ENCODE data around the gene FCAR.
"Not testable (repeated sequence)": the region's sequence is repeated elsewhere in the genome, so short reads cannot be mapped to it uniquely, and the experiment has no call there.

FCAR gene

GRCh38 chr19:54873990-54874389 is at the start of gene FCAR:
Gene FCAR, plus strand, starts transcription at chr19:54874235. Its CDS starts 55 bp downstream, at chr19:54874290.
- Histone ChIP-seq H3K4me3 (ENCODE audit: low read length) (no peak within 1 kb of the TSS), H3K9me3 (ENCODE audit: control insufficient read depth, insufficient read depth, low read length) (no peaks in the 10 kb centered on the region), H3K27me3 (ENCODE audit: control insufficient read depth, low read length) (no peaks in the 10 kb centered on the region), H3K9me2 (replicated peaks; ENCODE audit: control insufficient read depth, low read length) (no peaks in the 10 kb centered on the region), H3F3A (ENCODE audit: control insufficient read depth, insufficient read depth) (no peaks in the 10 kb centered on the region), H3K79me2 (ENCODE audit: control insufficient read depth, low read length) (no peaks in the 10 kb centered on the region), H3K36me3 (ENCODE audit: control insufficient read depth, low read length) (no peaks in the 10 kb centered on the region), H3K27ac (ENCODE audit: low read depth, low read length) (no peak within 1 kb of the TSS), H4K20me1 (ENCODE audit: control insufficient read depth, insufficient read depth, low read depth, low read length) (no peaks in the 10 kb centered on the region), H3K4me2 (ENCODE audit: low read length) (no peak within 1 kb of the TSS), H3K4me1 (ENCODE audit: control insufficient read depth, low read length) (peaks cover 13% of the 10 kb centered on the region)
- TF ChIP-seq EZH2phosphoT487 (IDR thresholded peaks at IDR 0.05; ENCODE audit: borderline replicate concordance, low read length) (no peak), CTCF (IDR thresholded peaks at IDR 0.05; ENCODE audit: low read depth, low read length, poor library complexity, severe bottlenecking) (no peak)

GRCh38 chr19:54824416-54824815 is 49.6 kb upstream of the FCAR start:
- not testable (repeated sequence) for H3K4me3 ChIP-seq (ENCODE audit: low read length); H3K9me2 ChIP-seq (replicated peaks; ENCODE audit: control insufficient read depth, low read length); H3K4me2 ChIP-seq (ENCODE audit: low read length); H3K36me3 ChIP-seq (ENCODE audit: control insufficient read depth, low read length); H3K27me3 ChIP-seq (ENCODE audit: control insufficient read depth, low read length); H3F3A ChIP-seq (ENCODE audit: control insufficient read depth, insufficient read depth); H3K27ac ChIP-seq (ENCODE audit: low read depth, low read length); H3K9me3 ChIP-seq (ENCODE audit: control insufficient read depth, insufficient read depth, low read length); H3K4me1 ChIP-seq (ENCODE audit: control insufficient read depth, low read length); H3K79me2 ChIP-seq (ENCODE audit: control insufficient read depth, low read length); H4K20me1 ChIP-seq (ENCODE audit: control insufficient read depth, insufficient read depth, low read depth, low read length)

DNA sequence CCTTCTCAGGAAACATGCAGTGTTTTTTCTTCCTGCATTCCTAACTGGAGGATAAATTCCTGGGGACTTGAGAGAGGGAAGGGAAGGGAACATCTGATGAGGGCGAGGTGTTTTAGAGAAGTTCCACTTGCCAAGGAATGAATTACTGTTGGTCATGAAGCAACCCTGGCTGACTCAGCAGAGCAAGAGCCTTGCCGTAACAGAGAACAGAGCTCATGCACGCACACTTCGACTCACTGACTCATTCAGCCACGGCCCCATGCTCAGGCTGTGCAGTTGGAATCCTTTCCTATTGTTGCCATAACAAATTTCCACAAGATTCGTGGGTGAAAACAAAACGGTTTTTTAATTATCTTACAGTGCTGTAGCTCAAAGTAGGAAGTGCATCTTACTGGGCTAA is 48.7 kb upstream of the FCAR start:
- H3K9me3 ChIP-seq (ENCODE audit: control insufficient read depth, insufficient read depth, low read length); H3K9me2 ChIP-seq (replicated peaks; ENCODE audit: control insufficient read depth, low read length); H3K36me3 ChIP-seq (ENCODE audit: control insufficient read depth, low read length); H3K27me3 ChIP-seq (ENCODE audit: control insufficient read depth, low read length); H3F3A ChIP-seq (ENCODE audit: control insufficient read depth, insufficient read depth); H3K4me3 ChIP-seq (ENCODE audit: low read length); H4K20me1 ChIP-seq (ENCODE audit: control insufficient read depth, insufficient read depth, low read depth, low read length); H3K4me2 ChIP-seq (ENCODE audit: low read length); H3K4me1 ChIP-seq (ENCODE audit: control insufficient read depth, low read length); H3K79me2 ChIP-seq (ENCODE audit: control insufficient read depth, low read length); H3K27ac ChIP-seq (ENCODE audit: low read depth, low read length): not testable (repeated sequence)

- H4K20me1 ChIP-seq (ENCODE audit: control insufficient read depth, insufficient read depth, low read depth, low read length); H3K36me3 ChIP-seq (ENCODE audit: control insufficient read depth, low read length); H3K4me3 ChIP-seq (ENCODE audit: low read length); H3K27me3 ChIP-seq (ENCODE audit: control insufficient read depth, low read length); H3F3A ChIP-seq (ENCODE audit: control insufficient read depth, insufficient read depth); H3K9me3 ChIP-seq (ENCODE audit: control insufficient read depth, insufficient read depth, low read length); H3K9me2 ChIP-seq (replicated peaks; ENCODE audit: control insufficient read depth, low read length); H3K4me1 ChIP-seq (ENCODE audit: control insufficient read depth, low read length); H3K79me2 ChIP-seq (ENCODE audit: control insufficient read depth, low read length); H3K4me2 ChIP-seq (ENCODE audit: low read length); H3K27ac ChIP-seq (ENCODE audit: low read depth, low read length): not testable (repeated sequence)
Observed at GRCh38 chr19:54828064-54828463, 46.0 kb upstream of the FCAR start.

DNA sequence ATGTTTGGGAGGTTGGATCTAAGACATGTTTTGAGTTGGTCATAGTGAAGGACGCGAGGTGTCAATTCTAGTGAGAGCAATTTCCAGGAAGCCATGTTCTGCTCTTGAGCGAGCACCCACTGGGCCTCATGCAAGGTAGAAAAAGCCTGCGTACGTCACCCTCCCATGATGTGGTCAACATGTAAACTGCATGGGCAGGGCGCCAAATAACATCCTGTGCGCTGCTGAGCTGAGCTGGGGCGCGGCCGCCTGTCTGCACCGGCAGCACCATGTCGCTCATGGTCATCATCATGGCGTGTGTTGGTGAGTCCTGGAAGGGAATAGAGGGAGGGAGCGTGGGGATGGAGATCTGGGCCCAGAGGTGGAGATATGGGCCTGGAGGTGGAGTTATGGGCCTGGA is 41.5 kb upstream of the FCAR start, which contains the start of gene KIR2DS4:
Gene KIR2DS4 (plus strand): TSS at position 181 of the 400 bp plus-strand sequence.
- not testable (repeated sequence) for H4K20me1 ChIP-seq (ENCODE audit: control insufficient read depth, insufficient read depth, low read depth, low read length); H3K9me2 ChIP-seq (replicated peaks; ENCODE audit: control insufficient read depth, low read length); H3K79me2 ChIP-seq (ENCODE audit: control insufficient read depth, low read length); H3F3A ChIP-seq (ENCODE audit: control insufficient read depth, insufficient read depth); H3K4me1 ChIP-seq (ENCODE audit: control insufficient read depth, low read length); H3K36me3 ChIP-seq (ENCODE audit: control insufficient read depth, low read length); H3K27me3 ChIP-seq (ENCODE audit: control insufficient read depth, low read length); H3K9me3 ChIP-seq (ENCODE audit: control insufficient read depth, insufficient read depth, low read length); H3K27ac ChIP-seq (ENCODE audit: low read depth, low read length); H3K4me2 ChIP-seq (ENCODE audit: low read length); H3K4me3 ChIP-seq (ENCODE audit: low read length)

GRCh38 chr19:54835126-54835525 is 38.9 kb upstream of the FCAR start:
- not testable (repeated sequence) for H3K36me3 ChIP-seq (ENCODE audit: control insufficient read depth, low read length); H3K4me1 ChIP-seq (ENCODE audit: control insufficient read depth, low read length); H3F3A ChIP-seq (ENCODE audit: control insufficient read depth, insufficient read depth); H3K27ac ChIP-seq (ENCODE audit: low read depth, low read length); H3K27me3 ChIP-seq (ENCODE audit: control insufficient read depth, low read length); H3K9me2 ChIP-seq (replicated peaks; ENCODE audit: control insufficient read depth, low read length); H3K4me2 ChIP-seq (ENCODE audit: low read length); H3K9me3 ChIP-seq (ENCODE audit: control insufficient read depth, insufficient read depth, low read length); H3K4me3 ChIP-seq (ENCODE audit: low read length); H4K20me1 ChIP-seq (ENCODE audit: control insufficient read depth, insufficient read depth, low read depth, low read length); H3K79me2 ChIP-seq (ENCODE audit: control insufficient read depth, low read length)

- H3K36me3 ChIP-seq (ENCODE audit: control insufficient read depth, low read length); H3K4me3 ChIP-seq (ENCODE audit: low read length); H3F3A ChIP-seq (ENCODE audit: control insufficient read depth, insufficient read depth); H3K4me1 ChIP-seq (ENCODE audit: control insufficient read depth, low read length); H3K9me3 ChIP-seq (ENCODE audit: control insufficient read depth, insufficient read depth, low read length); H3K27ac ChIP-seq (ENCODE audit: low read depth, low read length); H3K4me2 ChIP-seq (ENCODE audit: low read length); H3K9me2 ChIP-seq (replicated peaks; ENCODE audit: control insufficient read depth, low read length); H4K20me1 ChIP-seq (ENCODE audit: control insufficient read depth, insufficient read depth, low read depth, low read length); H3K79me2 ChIP-seq (ENCODE audit: control insufficient read depth, low read length); H3K27me3 ChIP-seq (ENCODE audit: control insufficient read depth, low read length): not testable (repeated sequence)
Observed at GRCh38 chr19:54837522-54837921, 36.5 kb upstream of the FCAR start.

- not testable (repeated sequence) for H3K79me2 ChIP-seq (ENCODE audit: control insufficient read depth, low read length); H3K36me3 ChIP-seq (ENCODE audit: control insufficient read depth, low read length); H3K4me2 ChIP-seq (ENCODE audit: low read length); H3K27me3 ChIP-seq (ENCODE audit: control insufficient read depth, low read length); H3F3A ChIP-seq (ENCODE audit: control insufficient read depth, insufficient read depth); H3K9me2 ChIP-seq (replicated peaks; ENCODE audit: control insufficient read depth, low read length); H3K4me1 ChIP-seq (ENCODE audit: control insufficient read depth, low read length); H3K4me3 ChIP-seq (ENCODE audit: low read length); H3K9me3 ChIP-seq (ENCODE audit: control insufficient read depth, insufficient read depth, low read length); H3K27ac ChIP-seq (ENCODE audit: low read depth, low read length); H4K20me1 ChIP-seq (ENCODE audit: control insufficient read depth, insufficient read depth, low read depth, low read length)
Observed at GRCh38 chr19:54843171-54843570, 30.9 kb upstream of the FCAR start.

Measured in DOHH2 (cell line).